Fibroblast of villous mesenchyme (primary cell): ENCODE measurements around the gene HDGFL3. TPM values are rescaled to one million over a fixed set of nuclear protein-coding genes. Genes with fewer than 3 reads are reported as not detected.
A peak's percentile ranks its signal among the peaks of the same experiment; 100 is the strongest.

Source experiments
- DNase-seq: peaks from one replicate; pipeline ENCODE4 v3.0.0-alpha.2; 2010; ENCODE audit warnings: low read depth
- H3K4me3 ChIP-seq: 2 replicates; pipeline ENCODE4 v1.5.1; 2011; ENCODE audit warnings: low read depth, mild to moderate bottlenecking, low read length
- CTCF ChIP-seq: IDR thresholded peaks from 2 replicates; pipeline ENCODE4 v1.5.1; 2012; ENCODE audit warnings: low read depth, mild to moderate bottlenecking, low read length; ENCODE audit not compliant: insufficient read depth
- total RNA-seq: library from RNA; depleted of rRNA; stranded (reverse); fragments of >200 nt; gene quantifications from 2 replicates; pipeline ENCODE4 v1.2.3, GENCODE V29; 2012

The HDGFL3 gene
- total RNA-seq, 1 donor: 23.7 TPM

- DNase-seq: peak; percentile 36
- no peak for TF ChIP-seq CTCF
- peak overlapping the region; percentile 81 for H3K4me3 ChIP-seq
These were observed 489 bp downstream of the HDGFL3 start for GRCh38 chr15:83207009-83207659.

- H3K4me3 ChIP-seq: peak overlapping the region; percentile 81
- DNase-seq: peak; percentile 11
- TF ChIP-seq CTCF: no peak
These were observed 1.1 kb downstream of the HDGFL3 start for GRCh38 chr15:83206526-83207008.

- no peak for TF ChIP-seq CTCF
- peak overlapping the region; percentile 81 for H3K4me3 ChIP-seq
- DNase-seq: peak; percentile 9
These were observed 1.8 kb downstream of the HDGFL3 start for GRCh38 chr15:83205725-83206324.

GRCh38 chr15:83204697-83205096, 2.9 kb downstream of the HDGFL3 start:
- H3K4me3 ChIP-seq: no peak overlapping the region
- no peak for DNase-seq
- TF ChIP-seq CTCF: no peak

GRCh38 chr15:83203543-83203942, 4.1 kb downstream of the HDGFL3 start:
- TF ChIP-seq CTCF: no peak
- no peak overlapping the region for H3K4me3 ChIP-seq
- no peak for DNase-seq

GRCh38 chr15:83200589-83200988, 7.0 kb downstream of the HDGFL3 start:
- DNase-seq: no peak
- H3K4me3 ChIP-seq: no peak overlapping the region
- no peak for TF ChIP-seq CTCF
